ENCODE measurements around the gene CDC7.

Gene CDC7

GRCh38 chr1:91557039-91557690 is 56.5 kb downstream of the CDC7 start:
- DNase-seq, result no peak
- H3K36me3 ChIP-seq, result no peaks in the 10 kb centered on the region
- TF ChIP-seq CTCF (IDR thresholded peaks at IDR 0.05; ENCODE audit: low read depth, low read length), result no peak
- H3K27me3 ChIP-seq (ENCODE audit: insufficient read depth, low read depth, severe bottlenecking), result no peaks in the 10 kb centered on the region
- no peak overlapping the region for H3K27ac ChIP-seq
- no peak overlapping the region for H3K4me3 ChIP-seq (ENCODE audit: low read depth, low read length)
- H3K9me3 ChIP-seq (ENCODE audit: severe bottlenecking), result no peaks in the 10 kb centered on the region

DNA sequence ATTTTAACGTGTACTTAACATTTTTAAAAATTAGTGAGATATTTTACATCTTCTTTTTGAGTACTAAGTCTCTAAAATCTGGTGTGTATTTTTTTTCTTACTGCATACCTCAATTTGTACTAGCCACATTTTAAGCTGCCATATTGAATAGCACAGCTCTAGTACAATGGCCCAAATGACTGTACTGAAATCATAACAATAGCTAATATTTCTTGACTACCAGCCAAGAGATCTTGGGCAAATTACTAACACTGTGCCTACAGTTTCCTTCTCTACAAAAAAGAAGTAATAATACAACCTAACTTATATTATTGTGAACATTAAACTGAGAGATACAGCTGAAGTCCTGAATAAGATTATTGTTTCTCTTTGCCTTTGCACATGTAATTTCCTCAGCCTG is 57.2 kb downstream of the CDC7 start:
- H3K36me3 ChIP-seq, result no peaks in the 10 kb centered on the region
- no peaks in the 10 kb centered on the region for H3K9me3 ChIP-seq (ENCODE audit: severe bottlenecking)
- no peak for DNase-seq
- H3K27ac ChIP-seq, result no peak overlapping the region
- no peak overlapping the region for H3K4me3 ChIP-seq (ENCODE audit: low read depth, low read length)
- no peak for TF ChIP-seq CTCF (IDR thresholded peaks at IDR 0.05; ENCODE audit: low read depth, low read length)
- H3K27me3 ChIP-seq (ENCODE audit: insufficient read depth, low read depth, severe bottlenecking), result no peaks in the 10 kb centered on the region

- no peaks in the 10 kb centered on the region for H3K36me3 ChIP-seq
- no peak overlapping the region for H3K27ac ChIP-seq
- H3K4me3 ChIP-seq (ENCODE audit: low read depth, low read length), result no peak overlapping the region
- no peaks in the 10 kb centered on the region for H3K27me3 ChIP-seq (ENCODE audit: insufficient read depth, low read depth, severe bottlenecking)
- TF ChIP-seq CTCF (IDR thresholded peaks at IDR 0.05; ENCODE audit: low read depth, low read length), result no peak
- no peak for DNase-seq
- H3K9me3 ChIP-seq (ENCODE audit: severe bottlenecking), result no peaks in the 10 kb centered on the region
These were observed 58.5 kb downstream of the CDC7 start for GRCh38 chr1:91559046-91559750.

DNA sequence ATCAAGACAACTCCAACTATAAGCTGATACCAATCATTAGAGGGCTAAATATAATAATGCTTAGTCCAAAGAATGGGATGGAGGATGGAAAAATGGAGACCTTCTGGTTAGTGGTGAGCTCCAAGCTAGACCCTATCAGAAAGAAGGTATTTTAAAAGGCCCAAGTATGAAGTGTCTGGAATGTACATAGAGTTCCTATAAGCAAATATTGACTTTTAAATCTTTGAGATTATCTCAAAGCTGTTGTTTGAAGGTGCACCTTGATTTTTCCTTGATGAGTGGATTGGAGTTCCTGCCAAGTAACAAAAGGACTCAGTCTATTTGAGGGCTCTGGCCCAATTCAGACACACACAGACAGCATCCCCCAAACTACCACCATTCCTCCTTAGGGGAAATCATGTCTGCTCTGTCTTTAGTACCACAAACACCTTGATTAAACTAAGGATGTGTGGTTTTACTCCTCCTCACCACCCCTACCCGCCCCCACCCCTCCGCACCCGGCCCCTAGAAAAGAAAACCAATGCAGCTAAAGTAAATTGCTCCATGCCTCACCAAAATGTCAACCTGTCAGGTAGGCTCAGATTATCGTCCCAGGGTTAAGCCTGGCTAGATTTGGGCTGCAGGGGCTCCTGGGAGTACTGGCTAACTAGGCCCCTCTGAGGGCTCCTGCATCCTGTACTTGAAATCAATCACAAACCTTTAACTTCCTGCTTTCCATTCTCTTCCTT is 59.4 kb downstream of the CDC7 start:
- Histone ChIP-seq H3K27ac (no peak overlapping the region), H3K9me3 (ENCODE audit: severe bottlenecking) (no peaks in the 10 kb centered on the region), H3K27me3 (ENCODE audit: insufficient read depth, low read depth, severe bottlenecking) (no peaks in the 10 kb centered on the region), H3K36me3 (no peaks in the 10 kb centered on the region), H3K4me3 (ENCODE audit: low read depth, low read length) (no peak overlapping the region)
- no peak for DNase-seq
- TF ChIP-seq CTCF (IDR thresholded peaks at IDR 0.05; ENCODE audit: low read depth, low read length), result no peak

DNA sequence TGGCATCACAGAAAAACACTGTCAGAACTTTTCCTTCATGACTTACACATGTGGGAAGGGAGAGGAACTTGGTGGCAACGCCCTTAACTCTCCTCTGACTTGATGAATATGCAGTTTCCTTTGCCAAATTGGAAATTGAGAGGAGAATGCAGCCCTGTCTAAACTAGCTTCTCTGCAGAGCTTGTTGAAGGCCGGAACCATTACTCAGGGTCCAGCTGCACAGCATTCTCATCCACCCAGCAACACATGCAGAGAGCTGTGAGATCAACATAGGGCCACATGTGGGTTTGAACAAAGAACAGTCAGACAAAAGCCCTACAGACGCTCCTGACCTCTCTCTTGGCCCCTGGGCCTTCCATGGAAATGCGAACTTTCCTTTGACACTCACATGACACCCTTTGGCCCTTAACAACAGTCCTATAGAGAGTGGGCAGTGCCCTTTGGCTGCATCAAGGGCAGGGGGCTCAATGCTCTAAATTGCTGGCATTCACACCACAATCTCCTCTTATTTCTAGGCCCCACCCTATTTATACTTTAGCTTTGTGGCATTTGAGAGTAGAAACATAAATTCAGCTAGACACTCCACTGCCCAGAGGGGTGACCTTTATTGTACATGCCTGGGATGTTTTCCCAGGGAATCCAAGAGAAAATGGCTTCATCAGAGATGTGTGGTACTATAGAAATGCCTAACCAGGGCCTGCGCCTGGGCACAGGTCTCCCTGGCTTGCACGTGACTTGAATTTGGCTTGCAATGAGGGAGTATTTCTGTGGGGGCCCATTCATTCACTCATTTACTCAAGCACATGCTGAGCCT is 64.4 kb downstream of the CDC7 start:
- no peak for TF ChIP-seq CTCF (IDR thresholded peaks at IDR 0.05; ENCODE audit: low read depth, low read length)
- Histone ChIP-seq H3K4me3 (ENCODE audit: low read depth, low read length) (no peak overlapping the region), H3K36me3 (no peaks in the 10 kb centered on the region), H3K27ac (no peak overlapping the region), H3K27me3 (ENCODE audit: insufficient read depth, low read depth, severe bottlenecking) (no peaks in the 10 kb centered on the region), H3K9me3 (ENCODE audit: severe bottlenecking) (no peaks in the 10 kb centered on the region)
- no peak for DNase-seq

Data from WERI-Rb-1 (cell line).